AG04449 (cell line): ENCODE data around the gene ZNF215.
A peak's percentile ranks its signal among the peaks of the same experiment; 100 is the strongest.

Experiments
- CTCF ChIA-PET: fragments of 350-600 bp; formaldehyde crosslinking; extraction: SDS; loops from one replicate; lab custom pipeline; 2021; ENCODE audit warnings: antibody characterized with exemption; lab: Yijun Ruan, JAX
- POLR2A ChIA-PET: fragments of 400-600, 350-600 bp; formaldehyde crosslinking; extraction: SDS; loops from one replicate; lab custom pipeline; 2020; ENCODE audit warnings: antibody characterized with exemption, inconsistent platforms; lab: Yijun Ruan, JAX
- DNase-seq: peaks from one replicate; pipeline ENCODE4 v3.0.0-alpha.2; 2010; ENCODE audit warnings: low read depth, low spot score
- H3K4me3 ChIP-seq: 2 replicates; pipeline ENCODE4 v1.5.1; 2011; ENCODE audit warnings: low read depth, mild to moderate bottlenecking, control low read depth, low read length
- CTCF ChIP-seq: IDR thresholded peaks from one replicate; pipeline ENCODE4 v1.5.1; 2011; ENCODE audit warnings: mild to moderate bottlenecking, moderate library complexity, low read length, control low read depth, inconsistent platforms; ENCODE audit not compliant: insufficient read depth; ENCODE audit errors: missing control alignments

The ZNF215 gene

GRCh38 chr11:6911948-6912347, 14.3 kb upstream of the ZNF215 start:
- H3K4me3 ChIP-seq = no peak overlapping the region
- DNase-seq = no peak
- no peak for TF ChIP-seq CTCF
- ChIA-PET CTCF (interaction anchor here (1.8 kb wide), 1 partner anchor 99 kb away, joined by 3 read pairs; no protein-coding TSS in a partner anchor), POLR2A (no interaction called here)

GRCh38 chr11:6919698-6920097, 6.5 kb upstream of the ZNF215 start:
- CTCF ChIA-PET = no interaction called here
- no peak overlapping the region for H3K4me3 ChIP-seq
- POLR2A ChIA-PET = no interaction called here
- no peak for DNase-seq
- TF ChIP-seq CTCF = no peak

- CTCF ChIA-PET = no interaction called here
- no peak for TF ChIP-seq CTCF
- H3K4me3 ChIP-seq = no peak within 1 kb of the TSS
- POLR2A ChIA-PET = no interaction called here
- no peak for DNase-seq
These were observed 5.5 kb upstream of the ZNF215 start, which contains the start of gene OR2D3 for GRCh38 chr11:6920702-6921101. Gene OR2D3 (plus strand): TSS chr11:6921002. CDS start chr11:6921002, 0 bp downstream.

GRCh38 chr11:6925007-6925577, 1.1 kb upstream of the ZNF215 start:
- DNase-seq = no peak
- H3K4me3 ChIP-seq = no peak overlapping the region
- TF ChIP-seq CTCF = no peak
- CTCF ChIA-PET = no interaction called here
- POLR2A ChIA-PET = no interaction called here

- ChIA-PET POLR2A (no interaction called here), CTCF (interaction anchor here (2.2 kb wide), 1 partner anchor 114 kb away, joined by 7 read pairs; no protein-coding TSS in a partner anchor)
- DNase-seq = no peak
- no peak for TF ChIP-seq CTCF
- peak overlapping the region; percentile 84 for H3K4me3 ChIP-seq
These were observed 504 bp upstream of the ZNF215 start for GRCh38 chr11:6925636-6926207.

GRCh38 chr11:6927030-6927617, 898 bp downstream of the ZNF215 start:
- DNase-seq = no peak
- ChIA-PET CTCF (interaction anchor here (0.6 to 2.2 kb wide), 3 partner anchors 42 to 172 kb away, joined by 3 to 7 read pairs (median 3); no protein-coding TSS in a partner anchor), POLR2A (interaction anchor here (0.7 kb wide), 1 partner anchor 93 kb away, joined by 3 read pairs; the partner anchor contains the start of genes NLRP14 and ZNF214)
- peak overlapping the region; percentile 84 for H3K4me3 ChIP-seq
- TF ChIP-seq CTCF = no peak
